Osteoblast (primary cell): Measurements from ENCODE around the gene KCNQ1. TPM values are rescaled to one million over a fixed set of nuclear protein-coding genes. Genes with fewer than 3 reads are reported as not detected.
A peak's percentile ranks its signal among the peaks of the same experiment; 100 is the strongest.

Source experiments
- DNase-seq: peaks from one replicate; pipeline ENCODE4 v3.0.0; 2011; ENCODE audit warnings: low spot score, mixed read lengths; ENCODE audit not compliant: insufficient read length; ENCODE audit errors: missing footprints
- H2AFZ ChIP-seq: 2 replicates; pipeline ENCODE4 v1.6.0; 2011; ENCODE audit warnings: mild to moderate bottlenecking, low read length
- H3K27ac ChIP-seq: 2 replicates; pipeline ENCODE4 v1.5.1; 2011; ENCODE audit warnings: mild to moderate bottlenecking, low read depth, low read length, moderate library complexity
- H3K27me3 ChIP-seq: 2 replicates; pipeline ENCODE4 v1.6.0; 2012; ENCODE audit warnings: mild to moderate bottlenecking, control low read depth, inconsistent platforms, low read length, moderate library complexity; ENCODE audit not compliant: insufficient read depth
- H3K36me3 ChIP-seq: 2 replicates; pipeline ENCODE4 v1.5.1; 2011; ENCODE audit warnings: mild to moderate bottlenecking, low read length, control low read depth, moderate library complexity; ENCODE audit not compliant: insufficient read depth
- H3K4me1 ChIP-seq: 2 replicates; pipeline ENCODE4 v1.5.1; 2011; ENCODE audit warnings: mild to moderate bottlenecking, low read length, control low read depth, moderate library complexity; ENCODE audit not compliant: insufficient read depth
- H3K4me2 ChIP-seq: 2 replicates; pipeline ENCODE4 v1.6.0; 2011; ENCODE audit warnings: mild to moderate bottlenecking, low read length; ENCODE audit not compliant: insufficient read depth
- H3K4me3 ChIP-seq: fragments of 200-600 bp; sonication (generic); 3 replicates; pipeline ENCODE4 v1.5.1; 2012; ENCODE audit warnings: mild to moderate bottlenecking, low read length, inconsistent platforms; ENCODE audit not compliant: insufficient read depth
- H3K79me2 ChIP-seq: 2 replicates; pipeline ENCODE4 v1.6.0; 2012; ENCODE audit warnings: mild to moderate bottlenecking, low read length, control low read depth, inconsistent platforms; ENCODE audit not compliant: insufficient read depth
- H3K9me3 ChIP-seq: 2 replicates; pipeline ENCODE4 v1.5.1; 2011; ENCODE audit warnings: low read depth, low read length, control low read depth
- H4K20me1 ChIP-seq: 2 replicates; pipeline ENCODE4 v1.6.0; 2012; ENCODE audit warnings: mild to moderate bottlenecking, low read length, control low read depth; ENCODE audit not compliant: insufficient read depth
- total RNA-seq: library from RNA; depleted of rRNA; stranded (reverse); fragments of >200 nt; gene quantifications from 2 replicates; pipeline ENCODE4 v1.2.3, GENCODE V29; 2012
- TF ChIP-seq, protein P1 (sequence below): IDR thresholded peaks from 2 replicates; pipeline ENCODE4 v1.5.1; 2011; ENCODE audit warnings: mild to moderate bottlenecking, low read depth, low read length, moderate library complexity; ENCODE audit errors: extremely low read depth

KCNQ1 gene
- total RNA-seq, 1 donor = not detected

DNA sequence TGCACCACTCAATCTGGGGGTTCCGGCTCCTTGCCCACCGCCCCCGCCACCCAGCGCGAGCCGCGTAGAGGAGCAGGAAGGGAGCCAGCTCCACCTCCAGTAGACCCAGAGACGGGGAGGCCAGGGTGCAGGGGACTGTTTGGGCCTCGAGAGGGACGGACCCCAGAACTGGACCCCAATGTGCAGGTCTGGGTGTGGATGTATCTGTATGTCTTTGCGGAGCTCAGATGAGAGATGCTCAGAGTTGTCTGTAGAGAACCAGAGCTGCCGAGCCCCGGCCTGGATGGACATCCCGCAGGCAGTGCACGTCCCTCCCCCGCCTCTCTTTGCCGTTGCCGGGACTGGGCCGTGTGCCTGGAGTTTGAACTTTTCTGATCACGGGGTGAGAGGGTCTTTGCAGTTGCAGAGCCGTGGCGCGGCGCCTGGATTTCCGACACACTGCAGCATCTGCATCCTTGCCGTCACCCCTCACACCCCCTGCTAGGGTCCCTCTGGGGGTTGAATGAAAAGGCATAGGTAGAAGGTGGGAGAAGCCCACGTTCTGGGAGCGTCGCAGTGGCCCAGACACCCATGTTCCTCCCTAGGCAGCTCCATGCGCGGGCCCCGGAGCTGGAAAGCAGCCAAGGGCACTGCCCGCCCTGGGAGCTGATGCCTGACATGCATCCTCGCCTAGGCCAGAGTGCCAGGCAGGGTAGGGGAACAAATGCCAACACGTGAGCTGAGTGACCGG, 105.2 kb downstream of the KCNQ1 start:
- H2AFZ ChIP-seq = no peak overlapping the region
- no peaks in the 10 kb centered on the region for H3K79me2 ChIP-seq
- no peak overlapping the region for H3K4me2 ChIP-seq
- H4K20me1 ChIP-seq = no peaks in the 10 kb centered on the region
- no peak overlapping the region for H3K27ac ChIP-seq
- no peak overlapping the region for H3K4me3 ChIP-seq
- no peaks in the 10 kb centered on the region for H3K4me1 ChIP-seq
- H3K27me3 ChIP-seq = peaks cover 14% of the 10 kb centered on the region
- H3K9me3 ChIP-seq = no peaks in the 10 kb centered on the region
- H3K36me3 ChIP-seq = no peaks in the 10 kb centered on the region
- DNase-seq = peak; percentile 47
- TF ChIP-seq, protein P1, sequence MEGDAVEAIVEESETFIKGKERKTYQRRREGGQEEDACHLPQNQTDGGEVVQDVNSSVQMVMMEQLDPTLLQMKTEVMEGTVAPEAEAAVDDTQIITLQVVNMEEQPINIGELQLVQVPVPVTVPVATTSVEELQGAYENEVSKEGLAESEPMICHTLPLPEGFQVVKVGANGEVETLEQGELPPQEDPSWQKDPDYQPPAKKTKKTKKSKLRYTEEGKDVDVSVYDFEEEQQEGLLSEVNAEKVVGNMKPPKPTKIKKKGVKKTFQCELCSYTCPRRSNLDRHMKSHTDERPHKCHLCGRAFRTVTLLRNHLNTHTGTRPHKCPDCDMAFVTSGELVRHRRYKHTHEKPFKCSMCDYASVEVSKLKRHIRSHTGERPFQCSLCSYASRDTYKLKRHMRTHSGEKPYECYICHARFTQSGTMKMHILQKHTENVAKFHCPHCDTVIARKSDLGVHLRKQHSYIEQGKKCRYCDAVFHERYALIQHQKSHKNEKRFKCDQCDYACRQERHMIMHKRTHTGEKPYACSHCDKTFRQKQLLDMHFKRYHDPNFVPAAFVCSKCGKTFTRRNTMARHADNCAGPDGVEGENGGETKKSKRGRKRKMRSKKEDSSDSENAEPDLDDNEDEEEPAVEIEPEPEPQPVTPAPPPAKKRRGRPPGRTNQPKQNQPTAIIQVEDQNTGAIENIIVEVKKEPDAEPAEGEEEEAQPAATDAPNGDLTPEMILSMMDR = no peak

GRCh38 chr11:2550606-2550970, 105.8 kb downstream of the KCNQ1 start:
- Histone ChIP-seq H3K9me3 (no peaks in the 10 kb centered on the region), H3K4me1 (no peaks in the 10 kb centered on the region), H3K79me2 (no peaks in the 10 kb centered on the region), H2AFZ (no peak overlapping the region), H3K4me2 (no peak overlapping the region), H3K27me3 (peaks cover 14% of the 10 kb centered on the region), H3K27ac (no peak overlapping the region), H4K20me1 (no peaks in the 10 kb centered on the region), H3K36me3 (no peaks in the 10 kb centered on the region), H3K4me3 (no peak overlapping the region)
- DNase-seq = no peak
- TF ChIP-seq, protein P1 = no peak

- no peak for DNase-seq
These were observed 106.3 kb downstream of the KCNQ1 start for GRCh38 chr11:2551131-2551530.

GRCh38 chr11:2552210-2552609, 107.4 kb downstream of the KCNQ1 start:
- TF ChIP-seq, protein P1 = no peak
- Histone ChIP-seq H3K4me3 (no peak overlapping the region), H3K27ac (no peak overlapping the region), H3K4me2 (no peak overlapping the region), H2AFZ (no peak overlapping the region), H3K36me3 (no peaks in the 10 kb centered on the region), H3K9me3 (no peaks in the 10 kb centered on the region), H4K20me1 (no peaks in the 10 kb centered on the region), H3K4me1 (no peaks in the 10 kb centered on the region), H3K27me3 (peaks cover 23% of the 10 kb centered on the region), H3K79me2 (no peaks in the 10 kb centered on the region)
- no peak for DNase-seq

More at GRCh38 chr11:2551131-2551530, 106.3 kb downstream of the KCNQ1 start:
- peaks cover 14% of the 10 kb centered on the region for H3K27me3 ChIP-seq
- H4K20me1 ChIP-seq = no peaks in the 10 kb centered on the region
- no peaks in the 10 kb centered on the region for H3K36me3 ChIP-seq
- H3K9me3 ChIP-seq = no peaks in the 10 kb centered on the region
- H3K4me3 ChIP-seq = no peak overlapping the region
- H3K79me2 ChIP-seq = no peaks in the 10 kb centered on the region
- no peaks in the 10 kb centered on the region for H3K4me1 ChIP-seq
- H2AFZ ChIP-seq = no peak overlapping the region
- TF ChIP-seq, protein P1 = no peak
- no peak overlapping the region for H3K4me2 ChIP-seq
- no peak overlapping the region for H3K27ac ChIP-seq
